ENCODE measurements around the gene CGNL1. TPM values are rescaled to one million over a fixed set of nuclear protein-coding genes. Genes with fewer than 3 reads are reported as not detected.

Gene CGNL1
- total RNA-seq, 2 donors from 2014 or later = 16.4 to 29.8 TPM

- peaks cover 0 to 35% of the 10 kb centered on the region in 2 donors for H3K4me1 ChIP-seq
- H3K9me3 ChIP-seq = no peaks in the 10 kb centered on the region
- DNase-seq (ENCODE audit: low spot score) = peak; percentile 81
- no peaks in the 10 kb centered on the region for H3K27me3 ChIP-seq
- no peaks in the 10 kb centered on the region for H3K36me3 ChIP-seq
- H3K27ac ChIP-seq = no peak overlapping the region
- H3K4me3 ChIP-seq = no peak overlapping the region
- TF ChIP-seq CTCF (IDR thresholded peaks at IDR 0.05) = no peak
Measured at GRCh38 chr15:57537072-57537471, 160.8 kb downstream of the CGNL1 start.

- H3K36me3 ChIP-seq = no peaks in the 10 kb centered on the region
- H3K4me3 ChIP-seq = no peak overlapping the region
- H3K9me3 ChIP-seq = no peaks in the 10 kb centered on the region
- no peak for DNase-seq (ENCODE audit: low spot score)
- H3K27me3 ChIP-seq = no peaks in the 10 kb centered on the region
- H3K27ac ChIP-seq = no peak overlapping the region
- TF ChIP-seq CTCF (IDR thresholded peaks at IDR 0.05) = no peak
- H3K4me1 ChIP-seq = peaks cover 0 to 35% of the 10 kb centered on the region in 2 donors
Measured at GRCh38 chr15:57537488-57538264, 161.4 kb downstream of the CGNL1 start.

- H3K27me3 ChIP-seq = no peaks in the 10 kb centered on the region
- H3K4me1 ChIP-seq = peaks cover 0 to 32% of the 10 kb centered on the region in 2 donors
- H3K36me3 ChIP-seq = no peaks in the 10 kb centered on the region
- TF ChIP-seq CTCF (IDR thresholded peaks at IDR 0.05) = no peak
- H3K4me3 ChIP-seq = no peak overlapping the region
- H3K9me3 ChIP-seq = no peaks in the 10 kb centered on the region
- no peak overlapping the region for H3K27ac ChIP-seq
- DNase-seq (ENCODE audit: low spot score) = no peak
Measured at GRCh38 chr15:57538265-57538529, 161.9 kb downstream of the CGNL1 start.

GRCh38 chr15:57538821-57539220 is 162.5 kb downstream of the CGNL1 start:
- no peaks in the 10 kb centered on the region for H3K27me3 ChIP-seq
- TF ChIP-seq CTCF (IDR thresholded peaks at IDR 0.05) = no peak
- no peak overlapping the region for H3K27ac ChIP-seq
- H3K9me3 ChIP-seq = no peaks in the 10 kb centered on the region
- no peak overlapping the region for H3K4me3 ChIP-seq
- no peaks in the 10 kb centered on the region for H3K36me3 ChIP-seq
- H3K4me1 ChIP-seq = peaks cover 0 to 26% of the 10 kb centered on the region in 2 donors
- DNase-seq (ENCODE audit: low spot score) = no peak

GRCh38 chr15:57540211-57540610 is 163.9 kb downstream of the CGNL1 start:
- H3K27me3 ChIP-seq = no peaks in the 10 kb centered on the region
- H3K36me3 ChIP-seq = no peaks in the 10 kb centered on the region
- no peak overlapping the region for H3K27ac ChIP-seq
- H3K4me3 ChIP-seq = no peak overlapping the region
- DNase-seq (ENCODE audit: low spot score) = no peak
- H3K9me3 ChIP-seq = no peaks in the 10 kb centered on the region
- H3K4me1 ChIP-seq = peaks cover 0 to 12% of the 10 kb centered on the region in 2 donors
- TF ChIP-seq CTCF (IDR thresholded peaks at IDR 0.05) = no peak

GRCh38 chr15:57540736-57541135 is 164.4 kb downstream of the CGNL1 start:
- Histone ChIP-seq H3K4me3 (no peak overlapping the region), H3K36me3 (no peaks in the 10 kb centered on the region), H3K27ac (no peak overlapping the region), H3K4me1 (peaks cover 0 to 11% of the 10 kb centered on the region in 2 donors), H3K9me3 (no peaks in the 10 kb centered on the region), H3K27me3 (no peaks in the 10 kb centered on the region)
- TF ChIP-seq CTCF (IDR thresholded peaks at IDR 0.05) = no peak
- no peak for DNase-seq (ENCODE audit: low spot score)
